ENCODE data around the gene AFP.

GRCh38 chr4:73485085-73485484 is 49.1 kb downstream of the AFP start:
- TF ChIP-seq CTCF (IDR thresholded peaks at IDR 0.05; ENCODE audit: low read depth, low read length) (no peak), MAX (IDR thresholded peaks at IDR 0.05; ENCODE audit: low read depth, low read length) (no peak)

All from NB4 (cell line).